Iris pigment epithelial cell (primary cell): Measurements from ENCODE around the gene CATSPER1.
"Not testable (repeated sequence)": the region's sequence is repeated elsewhere in the genome, so short reads cannot be mapped to it uniquely, and the experiment has no call there.

Experiments used
- DNase-seq: peaks from one replicate; pipeline ENCODE4 v3.0.0-alpha.2; 2011; ENCODE audit warnings: low read depth

CATSPER1 gene

GRCh38 chr11:66020618-66021357 is 5.5 kb downstream of the CATSPER1 start:
- DNase-seq, result peak; percentile 64

- DNase-seq, result no peak
These were observed 6.1 kb downstream of the CATSPER1 start for GRCh38 chr11:66020212-66020611.

- DNase-seq, result no peak
These were observed 9.0 kb downstream of the CATSPER1 start for GRCh38 chr11:66017321-66017720.

GRCh38 chr11:66016793-66017177 is 9.5 kb downstream of the CATSPER1 start:
- no peak for DNase-seq

- no peak for DNase-seq
These were observed 10.1 kb downstream of the CATSPER1 start for GRCh38 chr11:66015936-66016792.

- peak; percentile 12 for DNase-seq
These were observed 10.8 kb downstream of the CATSPER1 start for GRCh38 chr11:66015454-66015881.

GRCh38 chr11:66014804-66015453 is 11.3 kb downstream of the CATSPER1 start:
- DNase-seq, result no peak

GRCh38 chr11:66013762-66014100 is 12.5 kb downstream of the CATSPER1 start:
- no peak for DNase-seq

- no peak for DNase-seq
These were observed 13.1 kb downstream of the CATSPER1 start for GRCh38 chr11:66012946-66013761.

- DNase-seq, result no peak
These were observed 13.8 kb downstream of the CATSPER1 start for GRCh38 chr11:66012371-66012945.

GRCh38 chr11:66011785-66012303 is 14.4 kb downstream of the CATSPER1 start, which contains the start of gene CST6:
Gene CST6 (plus strand): TSS chr11:66012008. CDS start chr11:66012045, 37 bp downstream.
- DNase-seq, result no peak

- peak; percentile 65 for DNase-seq
These were observed 15.0 kb downstream of the CATSPER1 start for GRCh38 chr11:66011239-66011784.

GRCh38 chr11:66010036-66010435 is 16.2 kb downstream of the CATSPER1 start:
- not testable (repeated sequence) for DNase-seq

- DNase-seq, result no peak
These were observed 17.7 kb downstream of the CATSPER1 start for GRCh38 chr11:66008468-66009101.

- no peak for DNase-seq
These were observed 18.2 kb downstream of the CATSPER1 start for GRCh38 chr11:66008095-66008467.

GRCh38 chr11:66007201-66007634 is 19.1 kb downstream of the CATSPER1 start:
- peak; percentile 39 for DNase-seq

- DNase-seq, result no peak
These were observed 19.4 kb downstream of the CATSPER1 start for GRCh38 chr11:66006891-66007176.

- no peak for DNase-seq
These were observed 20.0 kb downstream of the CATSPER1 start for GRCh38 chr11:66006134-66006890.

GRCh38 chr11:66004186-66004585 is 22.1 kb downstream of the CATSPER1 start:
- DNase-seq, result no peak

- DNase-seq, result no peak
These were observed 23.0 kb downstream of the CATSPER1 start for GRCh38 chr11:66003291-66003690.
